Skeletal muscle tissue (tissue), 5 donors: Measurements from ENCODE around the gene EBF4. TPM values are rescaled to one million over a fixed set of nuclear protein-coding genes. Genes with fewer than 3 reads are reported as not detected.
"Not testable (repeated sequence)": the region's sequence is repeated elsewhere in the genome, so short reads cannot be mapped to it uniquely, and the experiment has no call there.

ENCODE experiments used
- H3K27ac ChIP-seq: one replicate; pipeline ENCODE4 v1.7.0; 2013; ENCODE audit warnings: mild to moderate bottlenecking, low read depth, low read length, inconsistent platforms
- H3K27me3 ChIP-seq, 3 donors: one replicate each; pipeline ENCODE4 v1.7.0; 2013; ENCODE audit warnings: low read length in 3 of 3; ENCODE audit not compliant: control insufficient read depth in 3 of 3, insufficient read depth in 3 of 3
- H3K36me3 ChIP-seq, 3 donors: one replicate each; pipeline ENCODE4 v1.7.0; 2013; ENCODE audit warnings: low read length in 3 of 3; ENCODE audit not compliant: control insufficient read depth in 3 of 3, insufficient read depth in 3 of 3
- H3K4me1 ChIP-seq, 3 donors: one replicate each; pipeline ENCODE4 v1.7.0; 2013; ENCODE audit warnings: low read length in 3 of 3, mild to moderate bottlenecking in 3 of 3; ENCODE audit not compliant: control insufficient read depth in 3 of 3, insufficient read depth in 3 of 3
- H3K4me3 ChIP-seq, 3 donors: one replicate each; pipeline ENCODE4 v1.7.0; 2013; ENCODE audit warnings: low read length in 3 of 3
- H3K9ac ChIP-seq, 3 donors: one replicate each; pipeline ENCODE4 v1.7.0; 2013; ENCODE audit warnings: low read length in 3 of 3, mild to moderate bottlenecking in 3 of 3, moderate library complexity in 2 of 3, low read depth in 1 of 3
- H3K9me3 ChIP-seq, 3 donors: one replicate each; pipeline ENCODE4 v1.7.0; 2013; ENCODE audit warnings: low read length in 3 of 3; ENCODE audit not compliant: control insufficient read depth in 3 of 3
- small RNA-seq: library from RNA; depleted of rRNA; stranded (forward); fragments of <200 nt; gene quantifications from one replicate; pipeline ENCODE3, GENCODE V24; 2014
- total RNA-seq: library from RNA; depleted of rRNA; stranded (reverse); fragments of >200 nt; gene quantifications from one replicate; pipeline ENCODE4 v1.2.3, GENCODE V29; 2014
- donor health status: Osteomylitis.

Gene EBF4
- total RNA-seq, 1 donor from 2014 or later: 2.6 TPM

GRCh38 chr20:2804852-2805688, 112.5 kb downstream of the EBF4 start:
- Histone ChIP-seq H3K36me3 (no peaks in the 10 kb centered on the region), H3K4me1 (peaks cover 0 to 6% (median 2%) of the 10 kb centered on the region in 3 donors), H3K9me3 (no peaks in the 10 kb centered on the region), H3K27ac (no peak overlapping the region), H3K4me3 (no peak overlapping the region), H3K27me3 (peaks cover 44 to 63% (median 59%) of the 10 kb centered on the region in 3 donors), H3K9ac (no peak overlapping the region)

DNA sequence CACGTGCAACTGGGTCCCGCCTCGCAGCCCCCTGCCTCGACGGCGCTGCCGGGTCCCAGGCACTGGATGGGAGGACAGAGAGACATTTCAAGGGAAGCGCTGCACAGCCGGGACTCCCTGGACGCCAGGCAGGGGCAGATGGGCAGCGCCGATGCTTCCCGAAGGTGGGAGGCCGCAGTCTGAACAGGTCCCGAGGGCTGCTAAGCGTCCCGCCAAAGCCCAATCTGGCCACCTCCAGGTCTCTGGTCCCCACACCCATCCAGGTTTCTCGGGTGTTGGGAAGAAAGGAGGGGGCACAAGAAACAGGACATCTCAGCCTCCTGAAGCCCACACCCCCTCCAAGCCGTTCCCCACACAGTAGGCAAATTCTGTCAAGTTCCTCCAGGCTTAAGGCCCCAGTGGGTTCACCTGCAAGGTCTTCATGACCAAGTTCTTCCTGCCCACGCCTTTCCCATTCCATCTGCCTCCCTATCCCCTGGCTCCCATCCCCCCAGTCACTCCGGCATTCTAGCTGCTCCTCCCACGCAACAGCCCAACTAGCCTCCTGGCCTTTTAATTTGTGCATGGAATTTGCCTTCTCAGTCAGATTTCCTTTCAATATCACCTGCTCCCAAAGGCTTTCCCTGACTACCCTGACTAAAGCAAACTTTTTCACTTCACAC, 113.2 kb downstream of the EBF4 start:
- Histone ChIP-seq H3K4me1 (peaks cover 0 to 5% (median 0%) of the 10 kb centered on the region in 3 donors), H3K9me3 (no peaks in the 10 kb centered on the region), H3K4me3 (no peak overlapping the region), H3K27ac (no peak overlapping the region), H3K36me3 (no peaks in the 10 kb centered on the region), H3K9ac (no peak overlapping the region), H3K27me3 (peaks cover 39 to 62% (median 53%) of the 10 kb centered on the region in 3 donors)

GRCh38 chr20:2806351-2806701, 113.7 kb downstream of the EBF4 start:
- no peak overlapping the region for H3K4me3 ChIP-seq
- H3K4me1 ChIP-seq: peaks cover 0 to 2% (median 0%) of the 10 kb centered on the region in 3 donors
- H3K27ac ChIP-seq: no peak overlapping the region
- no peaks in the 10 kb centered on the region for H3K36me3 ChIP-seq
- H3K9me3 ChIP-seq: no peaks in the 10 kb centered on the region
- H3K9ac ChIP-seq: no peak overlapping the region
- H3K27me3 ChIP-seq: peaks cover 34 to 56% (median 48%) of the 10 kb centered on the region in 3 donors

DNA sequence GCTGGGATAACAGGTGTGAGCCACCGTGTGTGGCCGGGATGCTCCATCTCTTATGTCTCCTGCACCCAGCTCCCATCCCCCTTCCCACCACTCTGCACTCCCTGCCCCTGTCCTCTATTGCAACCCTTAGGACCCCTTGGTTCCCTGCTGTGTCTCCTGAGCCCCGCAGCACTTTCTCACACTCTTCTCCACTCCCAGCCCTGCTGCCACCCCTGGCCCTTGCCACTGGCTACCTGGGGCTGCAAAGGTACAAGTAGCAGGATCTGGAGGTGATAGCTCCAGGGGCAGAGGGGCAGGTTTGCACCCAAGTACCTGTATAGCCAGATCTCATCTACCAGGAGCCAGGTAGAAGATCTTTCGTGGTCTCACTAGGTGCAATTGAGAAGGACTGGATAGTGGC, 114.4 kb downstream of the EBF4 start:
- Histone ChIP-seq H3K4me1 (no peaks in the 10 kb centered on the region), H3K4me3 (no peak overlapping the region), H3K27me3 (peaks cover 31 to 53% (median 44%) of the 10 kb centered on the region in 3 donors), H3K9ac (no peak overlapping the region), H3K36me3 (no peaks in the 10 kb centered on the region), H3K9me3 (peaks cover 0 to 2% (median 0%) of the 10 kb centered on the region in 3 donors), H3K27ac (no peak overlapping the region)

- not testable (repeated sequence) for H3K9me3 ChIP-seq, H3K4me3 ChIP-seq, H3K9ac ChIP-seq, H3K4me1 ChIP-seq, H3K27ac ChIP-seq, H3K36me3 ChIP-seq
- peaks cover 31 to 49% (median 38%) of the 10 kb centered on the region in 3 donors for H3K27me3 ChIP-seq
Observed at GRCh38 chr20:2807929-2808328, 115.3 kb downstream of the EBF4 start.

GRCh38 chr20:2809690-2810089, 117.1 kb downstream of the EBF4 start:
- H3K9ac ChIP-seq: no peak overlapping the region
- peaks cover 24 to 38% (median 31%) of the 10 kb centered on the region in 3 donors for H3K27me3 ChIP-seq

More at GRCh38 chr20:2809690-2810089, 117.1 kb downstream of the EBF4 start:
- H3K4me1 ChIP-seq: peaks cover 0 to under 1% (median 0%) of the 10 kb centered on the region in 3 donors
- peaks cover 0 to 3% (median 2%) of the 10 kb centered on the region in 3 donors for H3K9me3 ChIP-seq
- H3K4me3 ChIP-seq: no peak overlapping the region
- H3K36me3 ChIP-seq: no peaks in the 10 kb centered on the region
- H3K27ac ChIP-seq: no peak overlapping the region

Small RNA genes within 50 kb of the gene (small RNA-seq; reads per million reads assigned to genes)
- gene SNORA51: not detected
- gene SNORD110: not detected
- not detected for gene SNORD56
- not detected for gene SNORD57
- gene SNORD86: not detected

Other genes with a start within 250 kb of the EBF4 start
- gene SNRPB, start 222.0 kb upstream of the EBF4 start, total RNA-seq: 86.1 TPM
- gene ZNF343, start 183.9 kb upstream of the EBF4 start, total RNA-seq: 12.5 TPM
- gene TMC2, start 156.2 kb upstream of the EBF4 start, total RNA-seq: not detected
- 103 TPM for gene NOP56, start 40.1 kb upstream of the EBF4 start, total RNA-seq
- gene IDH3B, start 28.6 kb upstream of the EBF4 start, total RNA-seq: 156 TPM
- gene CPXM1, start 107.8 kb downstream of the EBF4 start, total RNA-seq: 26.1 TPM
- not detected for gene C20orf141, start 122.2 kb downstream of the EBF4 start, total RNA-seq
- gene TMEM239, start 123.6 kb downstream of the EBF4 start, total RNA-seq: not detected
- gene PCED1A, start 147.9 kb downstream of the EBF4 start, total RNA-seq: 9.4 TPM
- 28.2 TPM for gene VPS16, start 148.0 kb downstream of the EBF4 start, total RNA-seq
- gene PTPRA, start 180.7 kb downstream of the EBF4 start, total RNA-seq: 93.4 TPM